ENCODE data around the gene ADIPOR2. TPM values are rescaled to one million over a fixed set of nuclear protein-coding genes. Genes with fewer than 3 reads are reported as not detected.

ADIPOR2 gene
- polyA plus RNA-seq, 3 donors: 3.9 to 14.6 (median 6.2) TPM

GRCh38 chr12:1801303-1801975 is 110.6 kb downstream of the ADIPOR2 start:
- no peaks in the 10 kb centered on the region for H3K9me3 Mint-ChIP-seq
- Histone ChIP-seq H3K79me2 (ENCODE audit: insufficient read depth, low read length) (peaks cover 5% of the 10 kb centered on the region), H3K9ac (ENCODE audit: insufficient read depth, low read length, poor library complexity, severe bottlenecking) (no peak overlapping the region), H3K27me3 (ENCODE audit: control insufficient read depth in 2 of 2, insufficient read depth in 2 of 2, low read length in 2 of 2) (no peaks in the 10 kb centered on the region), H3K36me3 (replicated peaks in 1 of 2; ENCODE audit: control insufficient read depth in 1 of 2, insufficient read depth in 2 of 2, low read length in 2 of 2) (no peaks in the 10 kb centered on the region), H2AFZ (ENCODE audit: insufficient read depth, low read depth, low read length, poor library complexity, severe bottlenecking) (no peak overlapping the region), H4K20me1 (ENCODE audit: insufficient read depth, low read length) (no peaks in the 10 kb centered on the region), H3K4me2 (replicated peaks; ENCODE audit: extremely low read depth, low read length, poor library complexity, severe bottlenecking) (no peak overlapping the region), H3K9me3 (replicated peaks in 1 of 2; ENCODE audit: control insufficient read depth in 1 of 2, insufficient read depth in 1 of 2, low read length in 2 of 2) (no peaks in the 10 kb centered on the region), H3K4me1 (ENCODE audit: control insufficient read depth in 1 of 2, insufficient read depth in 2 of 2, low read length in 2 of 2) (peaks cover 23 to 39% of the 10 kb centered on the region in 2 donors), H3K4me3 (replicated peaks in 1 of 3; ENCODE audit: low read depth in 2 of 3, low read length in 3 of 3) (no peak overlapping the region), H3K27ac (ENCODE audit: low read depth in 1 of 2, low read length in 2 of 2) (no peak overlapping the region)
- DNase-seq: no peak
- peaks cover 12 to 15% of the 10 kb centered on the region in 2 donors for H3K36me3 Mint-ChIP-seq
- no peak for TF ChIP-seq CTCF (IDR thresholded peaks at IDR 0.05)
- no peak overlapping the region for H3K4me3 Mint-ChIP-seq
- peaks cover 21% of the 10 kb centered on the region for H3K4me1 Mint-ChIP-seq
- intact Hi-C loops (cut with micrococcal nuclease): no loop called here
- H3K27me3 Mint-ChIP-seq (ENCODE audit: low read depth in 3 of 3): peaks cover 0 to 3% (median 0%) of the 10 kb centered on the region in 3 donors
- 88% methylated on average over 9 of the region's 16 CpGs for WGBS (ENCODE audit: insufficient coverage)
- H3K27ac Mint-ChIP-seq: peak overlapping the region in 1 of 7 donors; percentile 58

GRCh38 chr12:1803736-1804135 is 112.9 kb downstream of the ADIPOR2 start:
- H3K4me2 ChIP-seq (replicated peaks; ENCODE audit: extremely low read depth, low read length, poor library complexity, severe bottlenecking): no peak overlapping the region
- no peaks in the 10 kb centered on the region for H3K27me3 ChIP-seq (ENCODE audit: control insufficient read depth in 2 of 2, insufficient read depth in 2 of 2, low read length in 2 of 2)
- TF ChIP-seq CTCF (IDR thresholded peaks at IDR 0.05): no peak
- no peak overlapping the region for H3K9ac ChIP-seq (ENCODE audit: insufficient read depth, low read length, poor library complexity, severe bottlenecking)
- intact Hi-C loops (cut with micrococcal nuclease): no loop called here
- H3K4me1 Mint-ChIP-seq: peaks cover 32% of the 10 kb centered on the region
- no peaks in the 10 kb centered on the region for H3K36me3 ChIP-seq (replicated peaks in 1 of 2; ENCODE audit: control insufficient read depth in 1 of 2, insufficient read depth in 2 of 2, low read length in 2 of 2)
- H2AFZ ChIP-seq (ENCODE audit: insufficient read depth, low read depth, low read length, poor library complexity, severe bottlenecking): no peak overlapping the region
- DNase-seq: no peak
- no peak overlapping the region for H3K27ac Mint-ChIP-seq
- 93% methylated on average over 4 of the region's 7 CpGs for WGBS (ENCODE audit: insufficient coverage)
- no peak overlapping the region for H3K4me3 ChIP-seq (replicated peaks in 1 of 3; ENCODE audit: low read depth in 2 of 3, low read length in 3 of 3)
- H3K4me1 ChIP-seq (ENCODE audit: control insufficient read depth in 1 of 2, insufficient read depth in 2 of 2, low read length in 2 of 2): peaks cover 25 to 40% of the 10 kb centered on the region in 2 donors
- peaks cover 0 to 3% (median 0%) of the 10 kb centered on the region in 3 donors for H3K27me3 Mint-ChIP-seq (ENCODE audit: low read depth in 3 of 3)
- H3K79me2 ChIP-seq (ENCODE audit: insufficient read depth, low read length): peaks cover 3% of the 10 kb centered on the region
- H3K9me3 Mint-ChIP-seq: no peaks in the 10 kb centered on the region
- peaks cover 10 to 17% of the 10 kb centered on the region in 2 donors for H3K36me3 Mint-ChIP-seq
- H3K27ac ChIP-seq (ENCODE audit: low read depth in 1 of 2, low read length in 2 of 2): no peak overlapping the region
- H4K20me1 ChIP-seq (ENCODE audit: insufficient read depth, low read length): no peaks in the 10 kb centered on the region
- no peak overlapping the region for H3K4me3 Mint-ChIP-seq
- no peaks in the 10 kb centered on the region for H3K9me3 ChIP-seq (replicated peaks in 1 of 2; ENCODE audit: control insufficient read depth in 1 of 2, insufficient read depth in 1 of 2, low read length in 2 of 2)
